GM23248 (cell line): ENCODE results near the gene ST7.

ENCODE experiments used
- EZH2 ChIP-seq: fragments of 200-600 bp; sonication (generic); IDR thresholded peaks from 2 replicates; pipeline ENCODE4 v1.6.1; 2018; ENCODE audit warnings: antibody characterized with exemption, mild to moderate bottlenecking; ENCODE audit not compliant: insufficient read depth, poor library complexity, severe bottlenecking
- EZH2phosphoT487 ChIP-seq: fragments of 200-600 bp; sonication (generic); IDR thresholded peaks from 2 replicates; pipeline ENCODE4 v1.6.1; 2018; ENCODE audit warnings: antibody characterized with exemption, moderate library complexity, mild to moderate bottlenecking, low read depth; ENCODE audit not compliant: insufficient read depth

- TF ChIP-seq EZH2 (no peak), EZH2phosphoT487 (no peak)
Measured at GRCh38 chr7:117195361-117196029, 242.2 kb downstream of the ST7 start.
